Naive thymus-derived CD4-positive, alpha-beta T cell (primary cell): ENCODE results near the gene CARD10. TPM values are rescaled to one million over a fixed set of nuclear protein-coding genes. Genes with fewer than 3 reads are reported as not detected.
A peak's percentile ranks its signal among the peaks of the same experiment; 100 is the strongest.
"Not testable (repeated sequence)": the region's sequence is repeated elsewhere in the genome, so short reads cannot be mapped to it uniquely, and the experiment has no call there.

Source experiments
- ATAC-seq: fragments of 150-1000 bp; cut with Tn5 transposase; 2 replicates; pipeline ENCODE4 v1.10.0; 2021; ENCODE audit warnings: mild to moderate bottlenecking, moderate library complexity
- CTCF ChIA-PET: fragments of 350-600 bp; sonication (Branson Sonifier 250); formaldehyde crosslinking; loops from one replicate; lab custom pipeline; 2021; ENCODE audit warnings: antibody characterized with exemption; lab: Charles Lee
- POLR2A ChIA-PET: fragments of 350-600 bp; sonication (Branson Sonifier 250); formaldehyde crosslinking; loops from one replicate; lab custom pipeline; 2021; ENCODE audit warnings: antibody characterized with exemption, inconsistent platforms; lab: Charles Lee
- DNase-seq, 9 donors: peaks; one replicate each; pipeline versions ENCODE4 v3.0.0 to v3.0.0-alpha.2; 2020 to 2022; ENCODE audit warnings: mixed read lengths in 1 of 9
- H3K27ac ChIP-seq: one replicate; pipeline ENCODE4 v1.7.0; 2013; ENCODE audit warnings: mild to moderate bottlenecking, low read depth, low read length, moderate library complexity
- H3K27me3 ChIP-seq, 2 donors: one replicate each; pipeline ENCODE4 v1.7.0; 2013; ENCODE audit warnings: low read length in 2 of 2, mild to moderate bottlenecking in 2 of 2, moderate library complexity in 2 of 2; ENCODE audit not compliant: control insufficient read depth in 2 of 2, insufficient read depth in 2 of 2
- H3K36me3 ChIP-seq, 3 experiments: 1 replicate in 2 of 3; 2 replicates in 1 of 3; pipeline ENCODE4 v1.7.0; 2013; ENCODE audit warnings: low read length in 3 of 3, mild to moderate bottlenecking in 3 of 3, moderate library complexity in 1 of 3; ENCODE audit not compliant: insufficient read depth in 3 of 3, control insufficient read depth in 2 of 3
- H3K4me1 ChIP-seq, 2 donors: one replicate each; pipeline ENCODE4 v1.7.0; 2013; ENCODE audit warnings: low read length in 2 of 2, mild to moderate bottlenecking in 2 of 2, moderate library complexity in 1 of 2; ENCODE audit not compliant: control insufficient read depth in 2 of 2, insufficient read depth in 2 of 2
- H3K4me3 ChIP-seq: 2 replicates; pipeline ENCODE4 v1.7.0; 2013; ENCODE audit warnings: mild to moderate bottlenecking, low read length
- H3K9me3 ChIP-seq, 3 experiments: 1 replicate in 2 of 3; 2 replicates in 1 of 3; pipeline ENCODE4 v1.7.0; 2013; ENCODE audit warnings: low read length in 3 of 3; ENCODE audit not compliant: control insufficient read depth in 2 of 3
- H3K27ac Mint-ChIP-seq, 9 donors: one replicate each; pipeline ENCODE4 v1.8.0; 2020 to 2022; ENCODE audit warnings: mixed read lengths in 9 of 9, mild to moderate bottlenecking in 8 of 9, moderate library complexity in 5 of 9, inconsistent platforms in 2 of 9
- H3K27me3 Mint-ChIP-seq, 5 donors: one replicate each; pipeline ENCODE4 v1.8.0; 2021 to 2022; ENCODE audit warnings: mixed read lengths in 5 of 5, mild to moderate bottlenecking in 1 of 5
- H3K36me3 Mint-ChIP-seq, 5 donors: one replicate each; pipeline ENCODE4 v1.8.0; 2020 to 2022; ENCODE audit warnings: mixed read lengths in 5 of 5, mild to moderate bottlenecking in 3 of 5, inconsistent platforms in 1 of 5
- H3K4me1 Mint-ChIP-seq, 7 donors: one replicate each; pipeline ENCODE4 v1.8.0; 2020 to 2022; ENCODE audit warnings: mixed read lengths in 7 of 7, mild to moderate bottlenecking in 3 of 7, inconsistent platforms in 1 of 7
- H3K4me3 Mint-ChIP-seq, 10 donors: one replicate each; pipeline ENCODE4 v1.8.0; 2020 to 2022; ENCODE audit warnings: mild to moderate bottlenecking in 10 of 10, mixed read lengths in 10 of 10, moderate library complexity in 6 of 10, inconsistent platforms in 2 of 10
- H3K9me3 Mint-ChIP-seq, 11 donors: one replicate each; pipeline ENCODE4 v1.8.0; 2020 to 2022; ENCODE audit warnings: mixed read lengths in 11 of 11, mild to moderate bottlenecking in 4 of 11, inconsistent platforms in 1 of 11, moderate library complexity in 1 of 11
- intact Hi-C, 2 donors: fragments of 100-400 bp; cut with micrococcal nuclease; formaldehyde crosslinking; loops; one replicate each; pipeline ENCODE4 v1.15.1; 2023
- polyA plus RNA-seq, 2 donors: library from polyadenylated mRNA; unstranded; fragments of 300-500 nt; fragmentation: Illumina TruSeq; gene quantifications; one replicate each; pipeline ENCODE4 v1.2.3, GENCODE V29; 2021
- total RNA-seq, 6 experiments: library from RNA in 5 of 6; stranded (reverse) in 5 of 6; gene quantifications; 1 replicate in 5 of 6; 2 replicates in 1 of 6; pipeline ENCODE4 v1.2.3 and lab custom pipeline; 2021 to 2026

The CARD10 gene
- total and polyA plus RNA-seq, 7 experiments from 2014 or later: 0.13 to 1.0 (median 0.69) TPM; not detected in 2

GRCh38 chr22:37542959-37543358, 23.7 kb upstream of the CARD10 start:
- Mint-ChIP-seq H3K36me3 (no peaks in the 10 kb centered on the region), H3K4me3 (no peak overlapping the region), H3K27me3 (peaks cover 4 to 23% (median 12%) of the 10 kb centered on the region in 5 donors), H3K27ac (peak overlapping the region in 1 of 9 donors; percentile 14), H3K9me3 (no peaks in the 10 kb centered on the region), H3K4me1 (peaks cover 18 to 40% (median 22%) of the 10 kb centered on the region in 7 donors)
- no peak for DNase-seq
- Histone ChIP-seq H3K27ac (no peak overlapping the region), H3K4me1 (peaks cover 8 to 20% of the 10 kb centered on the region in 2 donors), H3K4me3 (no peak overlapping the region), H3K36me3 (no peaks in the 10 kb centered on the region), H3K9me3 (no peaks in the 10 kb centered on the region), H3K27me3 (peaks cover 0 to 4% of the 10 kb centered on the region in 2 donors)
- intact Hi-C loops: no loop called here
- POLR2A ChIA-PET: interaction anchor here (0.7 kb wide), 1 partner anchor 30 kb away, joined by 5 read pairs; no protein-coding TSS in a partner anchor
- CTCF ChIA-PET: interaction anchor here (0.6 to 6.2 kb wide), 2 partner anchors 22 to 466 kb away, joined by 4 to 147 read pairs; no protein-coding TSS in a partner anchor
- ATAC-seq: no peak

GRCh38 chr22:37542416-37542815, 23.2 kb upstream of the CARD10 start:
- H3K9me3 Mint-ChIP-seq, DNase-seq, H3K4me3 ChIP-seq, intact Hi-C loops, H3K27me3 ChIP-seq, H3K9me3 ChIP-seq, H3K27ac ChIP-seq, ATAC-seq, H3K36me3 Mint-ChIP-seq, H3K36me3 ChIP-seq, H3K4me3 Mint-ChIP-seq: not testable (repeated sequence)
- H3K4me1 ChIP-seq: peaks cover 8 to 20% of the 10 kb centered on the region in 2 donors
- Mint-ChIP-seq H3K27ac (peak overlapping the region in 2 of 9 donors; percentile 14 to 67), H3K4me1 (peaks cover 18 to 43% (median 22%) of the 10 kb centered on the region in 7 donors), H3K27me3 (peaks cover 4 to 23% (median 12%) of the 10 kb centered on the region in 5 donors)
- ChIA-PET POLR2A (interaction anchor here (1.0 kb wide), 1 partner anchor 25 kb away, joined by 3 read pairs; no protein-coding TSS in a partner anchor), CTCF (interaction anchor here (0.6 to 6.2 kb wide), 4 partner anchors 15 to 465 kb away, joined by 3 to 147 read pairs (median 10); no protein-coding TSS in a partner anchor)

GRCh38 chr22:37539790-37540189, 20.6 kb upstream of the CARD10 start:
- not testable (repeated sequence) for H3K36me3 ChIP-seq, H3K9me3 Mint-ChIP-seq, H3K27me3 ChIP-seq, ATAC-seq, DNase-seq, H3K4me3 ChIP-seq, H3K36me3 Mint-ChIP-seq, H3K9me3 ChIP-seq, H3K27ac ChIP-seq, H3K4me3 Mint-ChIP-seq
- H3K27ac Mint-ChIP-seq: peak overlapping the region in 1 of 9 donors; percentile 41
- peaks cover 14 to 36% (median 17%) of the 10 kb centered on the region in 7 donors for H3K4me1 Mint-ChIP-seq
- CTCF ChIA-PET: interaction anchor here (0.9 to 6.2 kb wide), 8 partner anchors 15 to 323 kb away, joined by 3 to 147 read pairs (median 6); no protein-coding TSS in a partner anchor
- intact Hi-C loops: loop anchor here (1.0 to 10.0 kb wide), 5 partner anchors 22 to 323 kb away; partner anchors contain the start of gene GCAT (in 1 of the 2)
- H3K4me1 ChIP-seq: peaks cover 8 to 14% of the 10 kb centered on the region in 2 donors
- H3K27me3 Mint-ChIP-seq: peaks cover 4 to 18% (median 9%) of the 10 kb centered on the region in 5 donors
- POLR2A ChIA-PET: interaction anchor here (1.3 to 3.4 kb wide), 3 partner anchors 28 to 68 kb away, joined by 4 to 26 read pairs (median 7); no protein-coding TSS in a partner anchor

GRCh38 chr22:37538590-37539357, 19.6 kb upstream of the CARD10 start:
- intact Hi-C loops: loop anchor here (1.0 to 10.0 kb wide), 7 partner anchors 23 to 325 kb away; partner anchors contain the start of gene GCAT (in 1 of the 2)
- CTCF ChIA-PET: interaction anchor here (0.7 to 6.2 kb wide), 10 partner anchors 10 to 53 kb away, joined by 3 to 147 read pairs (median 4); no protein-coding TSS in a partner anchor
- Mint-ChIP-seq H3K27me3 (peaks cover 4 to 18% (median 12%) of the 10 kb centered on the region in 5 donors), H3K36me3 (no peaks in the 10 kb centered on the region), H3K27ac (peak overlapping the region in 5 of 9 donors; percentile 1 to 37 (median 7)), H3K4me3 (peak overlapping the region; percentile 15 to 64 (median 48)), H3K4me1 (peaks cover 14 to 44% (median 17%) of the 10 kb centered on the region in 7 donors), H3K9me3 (no peaks in the 10 kb centered on the region)
- Histone ChIP-seq H3K36me3 (no peaks in the 10 kb centered on the region), H3K4me3 (no peak overlapping the region), H3K4me1 (peaks cover 8 to 14% of the 10 kb centered on the region in 2 donors), H3K9me3 (no peaks in the 10 kb centered on the region), H3K27ac (no peak overlapping the region), H3K27me3 (peaks cover 0 to 4% of the 10 kb centered on the region in 2 donors)
- ATAC-seq (peak; percentile 99), DNase-seq (peak; percentile 78 to 90 (median 87))
- POLR2A ChIA-PET: interaction anchor here (1.3 to 3.4 kb wide), 4 partner anchors 23 to 69 kb away, joined by 4 to 26 read pairs (median 9); no protein-coding TSS in a partner anchor

GRCh38 chr22:37535159-37535558, 15.9 kb upstream of the CARD10 start:
- ATAC-seq (no peak), DNase-seq (no peak)
- Mint-ChIP-seq H3K4me1 (peaks cover 8 to 32% (median 12%) of the 10 kb centered on the region in 7 donors), H3K36me3 (no peaks in the 10 kb centered on the region), H3K9me3 (no peaks in the 10 kb centered on the region), H3K27ac (no peak overlapping the region), H3K4me3 (no peak overlapping the region), H3K27me3 (peaks cover 4 to 15% (median 8%) of the 10 kb centered on the region in 5 donors)
- Histone ChIP-seq H3K4me3 (no peak overlapping the region), H3K27ac (no peak overlapping the region), H3K9me3 (no peaks in the 10 kb centered on the region), H3K27me3 (peaks cover 0 to 3% of the 10 kb centered on the region in 2 donors), H3K4me1 (peaks cover 8 to 14% of the 10 kb centered on the region in 2 donors), H3K36me3 (no peaks in the 10 kb centered on the region)
- POLR2A ChIA-PET: no interaction called here
- intact Hi-C loops: loop anchor here in 1 of 2 donors (10.0 kb wide), 1 partner anchor 270 kb away; the partner anchor contains the start of gene GCAT
- CTCF ChIA-PET: no interaction called here

- Histone ChIP-seq H3K4me1 (peaks cover 8 to 11% of the 10 kb centered on the region in 2 donors), H3K36me3 (no peaks in the 10 kb centered on the region), H3K9me3 (no peaks in the 10 kb centered on the region), H3K27ac (no peak overlapping the region), H3K4me3 (no peak overlapping the region), H3K27me3 (no peaks in the 10 kb centered on the region)
- DNase-seq (no peak), ATAC-seq (no peak)
- ChIA-PET CTCF (no interaction called here), POLR2A (no interaction called here)
- intact Hi-C loops: loop anchor here in 1 of 2 donors (10.0 kb wide), 1 partner anchor 270 kb away; the partner anchor contains the start of gene GCAT
- Mint-ChIP-seq H3K27me3 (peaks cover 4 to 14% (median 8%) of the 10 kb centered on the region in 5 donors), H3K4me1 (peaks cover 13 to 37% (median 19%) of the 10 kb centered on the region in 7 donors), H3K9me3 (no peaks in the 10 kb centered on the region), H3K4me3 (no peak overlapping the region), H3K36me3 (no peaks in the 10 kb centered on the region), H3K27ac (peak overlapping the region in 3 of 9 donors; percentile 11 to 78 (median 11))
These were observed 15.2 kb upstream of the CARD10 start for GRCh38 chr22:37534445-37534844.
